ENCODE data around the gene ZC3H14.

ZC3H14 gene

GRCh38 chr14:88621100-88621499 lies 58.3 kb downstream of the ZC3H14 start:
- no peak for TF ChIP-seq CTCF (IDR thresholded peaks at IDR 0.05; ENCODE audit: low read depth, low read length, missing control alignments)
- no peak overlapping the region for H3K4me3 ChIP-seq (ENCODE audit: low read depth, low read length)
- DNase-seq (ENCODE audit: low read depth): no peak
- in situ Hi-C loops (cut with HindIII; ENCODE audit: low sequenced_read_pairs): loop anchor here (25.0 kb wide), 1 partner anchor 241 kb away; no protein-coding TSS in a partner anchor

- H3K4me3 ChIP-seq (ENCODE audit: low read depth, low read length): no peak overlapping the region
- in situ Hi-C loops (cut with HindIII; ENCODE audit: low sequenced_read_pairs): no loop called here
- TF ChIP-seq CTCF (IDR thresholded peaks at IDR 0.05; ENCODE audit: low read depth, low read length, missing control alignments): no peak
- DNase-seq (ENCODE audit: low read depth): no peak
These were observed 62.8 kb downstream of the ZC3H14 start for GRCh38 chr14:88625671-88626070.

GRCh38 chr14:88628033-88628432 lies 65.2 kb downstream of the ZC3H14 start:
- no peak for TF ChIP-seq CTCF (IDR thresholded peaks at IDR 0.05; ENCODE audit: low read depth, low read length, missing control alignments)
- H3K4me3 ChIP-seq (ENCODE audit: low read depth, low read length): no peak overlapping the region
- in situ Hi-C loops (cut with HindIII; ENCODE audit: low sequenced_read_pairs): no loop called here
- DNase-seq (ENCODE audit: low read depth): no peak

GRCh38 chr14:88628462-88628861 lies 65.6 kb downstream of the ZC3H14 start:
- no peak overlapping the region for H3K4me3 ChIP-seq (ENCODE audit: low read depth, low read length)
- in situ Hi-C loops (cut with HindIII; ENCODE audit: low sequenced_read_pairs): no loop called here
- no peak for DNase-seq (ENCODE audit: low read depth)
- no peak for TF ChIP-seq CTCF (IDR thresholded peaks at IDR 0.05; ENCODE audit: low read depth, low read length, missing control alignments)

GRCh38 chr14:88630565-88630964 lies 67.7 kb downstream of the ZC3H14 start:
- H3K4me3 ChIP-seq (ENCODE audit: low read depth, low read length): no peak overlapping the region
- in situ Hi-C loops (cut with HindIII; ENCODE audit: low sequenced_read_pairs): no loop called here
- TF ChIP-seq CTCF (IDR thresholded peaks at IDR 0.05; ENCODE audit: low read depth, low read length, missing control alignments): no peak
- peak; percentile 13 for DNase-seq (ENCODE audit: low read depth)

- in situ Hi-C loops (cut with HindIII; ENCODE audit: low sequenced_read_pairs): no loop called here
- no peak for TF ChIP-seq CTCF (IDR thresholded peaks at IDR 0.05; ENCODE audit: low read depth, low read length, missing control alignments)
- no peak overlapping the region for H3K4me3 ChIP-seq (ENCODE audit: low read depth, low read length)
- no peak for DNase-seq (ENCODE audit: low read depth)
These were observed 68.3 kb downstream of the ZC3H14 start for GRCh38 chr14:88631091-88631490.

GRCh38 chr14:88632512-88632911 lies 69.7 kb downstream of the ZC3H14 start:
- no peak overlapping the region for H3K4me3 ChIP-seq (ENCODE audit: low read depth, low read length)
- in situ Hi-C loops (cut with HindIII; ENCODE audit: low sequenced_read_pairs): no loop called here
- no peak for TF ChIP-seq CTCF (IDR thresholded peaks at IDR 0.05; ENCODE audit: low read depth, low read length, missing control alignments)
- DNase-seq (ENCODE audit: low read depth): no peak
